Hepatocyte (in vitro differentiated cells): ENCODE measurements around the gene CEP19. TPM values are rescaled to one million over a fixed set of nuclear protein-coding genes. Genes with fewer than 3 reads are reported as not detected.
A peak's percentile ranks its signal among the peaks of the same experiment; 100 is the strongest.

ENCODE experiments used
- DNase-seq: peaks from one replicate; pipeline ENCODE4 v3.0.0-alpha.2; 2016; ENCODE audit warnings: low spot score
- H2AFZ ChIP-seq: fragments of 200-600 bp; sonication (generic); 2 replicates; pipeline ENCODE4 v1.6.0; 2016; ENCODE audit warnings: antibody characterized with exemption, mild to moderate bottlenecking
- H3K27ac ChIP-seq: fragments of 200-600 bp; sonication (generic); 2 replicates; pipeline ENCODE4 v1.5.1; 2016; ENCODE audit warnings: mild to moderate bottlenecking
- H3K27me3 ChIP-seq: fragments of 200-600 bp; sonication (generic); 2 replicates; pipeline ENCODE4 v1.6.1; 2016
- H3K36me3 ChIP-seq: fragments of 200-600 bp; sonication (generic); replicated peaks from 2 replicates; pipeline ENCODE4 v1.5.1; 2016; ENCODE audit warnings: low read depth; ENCODE audit not compliant: insufficient read depth
- H3K4me1 ChIP-seq: fragments of 200-600 bp; sonication (generic); 2 replicates; pipeline ENCODE4 v1.5.1; 2016; ENCODE audit warnings: mild to moderate bottlenecking, moderate library complexity; ENCODE audit not compliant: insufficient read depth
- H3K4me2 ChIP-seq: fragments of 200-600 bp; sonication (generic); 2 replicates; pipeline ENCODE4 v1.6.0; 2016
- H3K4me3 ChIP-seq: fragments of 200-600 bp; sonication (generic); 2 replicates; pipeline ENCODE4 v1.5.1; 2016; ENCODE audit warnings: mild to moderate bottlenecking
- H3K79me2 ChIP-seq: fragments of 200-600 bp; sonication (generic); 2 replicates; pipeline ENCODE4 v1.6.0; 2017; ENCODE audit warnings: mild to moderate bottlenecking
- H3K9me2 ChIP-seq: fragments of 200-600 bp; sonication (generic); replicated peaks from 2 replicates; pipeline ENCODE4 v1.6.0; 2017; ENCODE audit warnings: mild to moderate bottlenecking; ENCODE audit not compliant: insufficient read depth
- H3K9me3 ChIP-seq: fragments of 200-600 bp; sonication (generic); 2 replicates; pipeline ENCODE4 v1.5.1; 2016; ENCODE audit warnings: low read depth, mild to moderate bottlenecking
- H4K20me1 ChIP-seq: fragments of 200-600 bp; sonication (generic); 2 replicates; pipeline ENCODE4 v1.6.0; 2016; ENCODE audit warnings: mild to moderate bottlenecking; ENCODE audit not compliant: insufficient read depth, poor library complexity, severe bottlenecking
- CTCF ChIP-seq: fragments of 200-600 bp; sonication (generic); IDR thresholded peaks from 2 replicates; pipeline ENCODE4 v1.5.1; 2016; ENCODE audit warnings: antibody characterized with exemption, mild to moderate bottlenecking; ENCODE audit not compliant: poor library complexity
- EZH2 ChIP-seq: fragments of 200-600 bp; sonication (generic); IDR thresholded peaks from 2 replicates; pipeline ENCODE4 v1.6.1; 2016; ENCODE audit warnings: antibody characterized with exemption, mild to moderate bottlenecking, borderline replicate concordance
- EZH2phosphoT487 ChIP-seq: fragments of 200-600 bp; sonication (generic); IDR thresholded peaks from one replicate; pipeline ENCODE4 v1.6.1; 2018; ENCODE audit warnings: antibody characterized with exemption, mild to moderate bottlenecking, low read depth, moderate library complexity; ENCODE audit not compliant: unreplicated experiment, severe bottlenecking
- WGBS: methylation state at CpG from one replicate; pipeline ENCODE4 v1.1.6; 2016; ENCODE audit warnings: low lambda C conversion rate; ENCODE audit errors: missing lambda C conversion rate; 5-methylcytosine and 5-hydroxymethylcytosine counted together
- polyA plus RNA-seq: library from polyadenylated mRNA; unstranded; fragments of >200 nt; fragmentation: Nextera tagmentation; extraction: Ambion mirVana; gene quantifications from 2 replicates; pipeline ENCODE4 v1.2.1, GENCODE V29; 2016
- total RNA-seq: library from RNA; depleted of rRNA; stranded (reverse); fragments of >200 nt; gene quantifications from 2 replicates; pipeline ENCODE4 v1.2.3, GENCODE V29; 2014

The CEP19 gene
- total and polyA plus RNA-seq, 2 experiments from 2014 or later = 3.8 to 6.0 TPM

DNA sequence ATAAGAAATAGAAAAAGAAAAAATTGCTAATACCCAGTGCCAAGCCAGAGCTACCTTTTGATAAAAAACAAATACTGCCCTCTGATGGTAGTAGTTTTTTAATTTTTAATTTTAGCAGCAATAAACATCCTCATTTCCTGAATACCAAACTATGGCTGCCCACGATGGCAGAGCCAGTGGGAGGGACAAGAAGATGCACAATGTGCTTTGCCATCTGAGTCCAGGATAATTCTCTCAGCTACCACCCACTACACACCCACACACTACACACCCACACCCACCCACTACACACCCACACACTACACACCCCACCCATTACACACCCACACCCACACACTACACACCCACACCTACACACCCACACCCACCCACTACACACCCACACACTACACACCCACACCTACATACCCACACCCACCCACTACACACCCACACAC is 17.8 kb downstream of the CEP19 start:
- TF ChIP-seq EZH2phosphoT487 = no peak
- peak; percentile 13 for TF ChIP-seq CTCF
- TF ChIP-seq EZH2 = no peak
- H3K27me3 ChIP-seq = no peaks in the 10 kb centered on the region
- H3K9me2 ChIP-seq = no peaks in the 10 kb centered on the region
- no peak overlapping the region for H3K27ac ChIP-seq
- H3K9me3 ChIP-seq = no peaks in the 10 kb centered on the region
- no peaks in the 10 kb centered on the region for H3K79me2 ChIP-seq
- no peaks in the 10 kb centered on the region for H3K4me1 ChIP-seq
- no peak for DNase-seq
- 79% methylated on average over 1 of the region's 1 CpG for WGBS
- H2AFZ ChIP-seq = no peak overlapping the region
- no peaks in the 10 kb centered on the region for H4K20me1 ChIP-seq
- no peak overlapping the region for H3K4me3 ChIP-seq
- H3K36me3 ChIP-seq = no peaks in the 10 kb centered on the region
- no peak overlapping the region for H3K4me2 ChIP-seq

DNA sequence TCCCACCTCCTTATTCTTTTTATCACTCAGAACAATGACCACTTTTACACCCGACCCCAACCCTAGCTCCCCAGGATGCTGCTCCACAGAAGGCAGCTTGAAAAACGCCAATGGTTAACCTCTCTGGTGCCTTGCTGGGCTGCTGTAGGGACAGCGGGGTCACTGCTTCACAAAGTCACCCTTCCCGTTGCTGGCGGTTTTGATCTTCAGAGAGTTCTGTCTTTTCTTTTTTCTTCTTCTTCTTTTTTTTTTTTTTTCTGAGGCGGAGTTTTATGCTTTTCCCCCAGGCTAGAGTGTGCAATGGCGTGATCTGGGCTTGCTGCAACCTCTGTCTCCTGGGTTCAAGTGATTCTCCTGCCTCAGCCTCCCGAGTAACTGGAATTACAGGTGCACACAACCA is 20.7 kb downstream of the CEP19 start:
- Histone ChIP-seq H3K36me3 (no peaks in the 10 kb centered on the region), H3K79me2 (no peaks in the 10 kb centered on the region), H3K4me1 (no peaks in the 10 kb centered on the region), H4K20me1 (no peaks in the 10 kb centered on the region), H3K27me3 (no peaks in the 10 kb centered on the region), H3K27ac (no peak overlapping the region), H3K4me2 (no peak overlapping the region), H3K9me2 (no peaks in the 10 kb centered on the region), H3K4me3 (no peak overlapping the region), H3K9me3 (no peaks in the 10 kb centered on the region), H2AFZ (no peak overlapping the region)
- DNase-seq = no peak
- TF ChIP-seq EZH2phosphoT487 (no peak), CTCF (no peak), EZH2 (no peak)
- WGBS = 76% methylated on average over 8 of the region's 8 CpGs

DNA sequence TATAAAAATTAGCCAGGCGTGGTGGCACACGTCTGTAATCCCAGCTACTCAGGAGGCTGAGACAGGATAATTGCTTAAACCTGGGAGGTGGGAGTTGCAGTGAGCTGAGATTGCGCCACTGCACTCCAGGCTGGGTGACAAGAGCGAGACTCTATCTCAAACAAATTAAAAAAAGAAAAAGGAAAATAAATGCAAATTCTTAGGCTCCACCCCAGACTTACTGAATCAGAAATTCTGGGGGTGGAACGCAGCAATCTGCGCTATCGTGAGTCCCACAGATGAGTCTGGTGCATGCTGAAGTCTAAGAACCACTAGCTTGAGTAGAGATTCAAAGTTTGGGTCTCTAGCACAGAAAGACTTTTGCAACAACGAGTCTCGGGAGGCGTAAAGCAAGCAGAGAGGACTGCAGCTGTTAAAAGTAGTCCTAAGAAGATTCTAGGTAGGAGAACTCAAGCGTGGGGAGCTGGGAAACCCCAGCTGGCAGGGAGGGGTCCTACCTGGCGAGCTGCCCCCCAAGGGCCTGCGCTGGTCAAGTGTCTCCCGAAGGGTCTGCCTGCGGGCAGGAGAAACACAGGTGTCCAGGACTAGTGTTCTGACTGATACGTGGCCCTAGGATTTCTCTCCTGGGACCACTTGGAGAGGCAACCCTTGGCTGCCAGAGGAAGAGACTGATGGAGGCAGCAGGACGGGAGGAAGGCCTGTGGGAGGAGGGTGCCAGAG is 21.9 kb downstream of the CEP19 start:
- Histone ChIP-seq H3K4me2 (no peak overlapping the region), H3K9me2 (no peaks in the 10 kb centered on the region), H3K27ac (no peak overlapping the region), H3K4me1 (no peaks in the 10 kb centered on the region), H3K36me3 (no peaks in the 10 kb centered on the region), H3K79me2 (no peaks in the 10 kb centered on the region), H3K9me3 (no peaks in the 10 kb centered on the region), H3K4me3 (no peak overlapping the region), H2AFZ (no peak overlapping the region), H3K27me3 (no peaks in the 10 kb centered on the region), H4K20me1 (no peaks in the 10 kb centered on the region)
- TF ChIP-seq EZH2phosphoT487 = no peak
- TF ChIP-seq EZH2 = no peak
- 93% methylated on average over 17 of the region's 17 CpGs for WGBS
- DNase-seq = no peak

DNA sequence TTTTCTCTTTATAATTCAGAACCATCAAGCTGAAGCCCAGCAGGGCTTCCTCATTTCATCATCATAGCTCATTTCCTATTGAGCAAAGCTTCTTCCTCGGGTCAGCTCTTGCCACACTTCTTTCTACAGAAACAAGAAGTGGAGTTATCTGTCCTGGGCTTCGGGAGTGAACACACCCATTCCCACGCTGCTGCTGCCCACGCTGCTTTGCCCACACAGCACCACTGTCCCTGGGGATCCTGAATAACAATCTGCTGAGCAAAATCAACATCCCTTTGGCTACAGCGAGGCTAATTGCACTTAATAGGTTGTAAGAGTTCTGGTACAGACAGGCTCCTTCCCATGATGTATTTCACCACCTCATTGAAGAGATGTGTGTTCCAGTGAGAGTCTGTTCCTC is 23.7 kb downstream of the CEP19 start:
- Histone ChIP-seq H3K4me3 (no peak overlapping the region), H3K9me2 (no peaks in the 10 kb centered on the region), H3K9me3 (no peaks in the 10 kb centered on the region), H2AFZ (no peak overlapping the region), H3K27me3 (no peaks in the 10 kb centered on the region), H3K36me3 (no peaks in the 10 kb centered on the region), H3K27ac (no peak overlapping the region), H4K20me1 (no peaks in the 10 kb centered on the region), H3K4me1 (no peaks in the 10 kb centered on the region), H3K79me2 (no peaks in the 10 kb centered on the region), H3K4me2 (no peak overlapping the region)
- WGBS = 66% methylated on average over 5 of the region's 5 CpGs
- peak; percentile 29 for DNase-seq
- TF ChIP-seq EZH2phosphoT487 (no peak), CTCF (no peak), EZH2 (no peak)
